ENCODE results near the gene FBXO24. TPM values are rescaled to one million over a fixed set of nuclear protein-coding genes. Genes with fewer than 3 reads are reported as not detected.
"Not testable (repeated sequence)": the region's sequence is repeated elsewhere in the genome, so short reads cannot be mapped to it uniquely, and the experiment has no call there.

Gene FBXO24
- total and polyA plus RNA-seq, 8 donors = 0.37 to 0.88 (median 0.44) TPM; not detected in 3

DNA sequence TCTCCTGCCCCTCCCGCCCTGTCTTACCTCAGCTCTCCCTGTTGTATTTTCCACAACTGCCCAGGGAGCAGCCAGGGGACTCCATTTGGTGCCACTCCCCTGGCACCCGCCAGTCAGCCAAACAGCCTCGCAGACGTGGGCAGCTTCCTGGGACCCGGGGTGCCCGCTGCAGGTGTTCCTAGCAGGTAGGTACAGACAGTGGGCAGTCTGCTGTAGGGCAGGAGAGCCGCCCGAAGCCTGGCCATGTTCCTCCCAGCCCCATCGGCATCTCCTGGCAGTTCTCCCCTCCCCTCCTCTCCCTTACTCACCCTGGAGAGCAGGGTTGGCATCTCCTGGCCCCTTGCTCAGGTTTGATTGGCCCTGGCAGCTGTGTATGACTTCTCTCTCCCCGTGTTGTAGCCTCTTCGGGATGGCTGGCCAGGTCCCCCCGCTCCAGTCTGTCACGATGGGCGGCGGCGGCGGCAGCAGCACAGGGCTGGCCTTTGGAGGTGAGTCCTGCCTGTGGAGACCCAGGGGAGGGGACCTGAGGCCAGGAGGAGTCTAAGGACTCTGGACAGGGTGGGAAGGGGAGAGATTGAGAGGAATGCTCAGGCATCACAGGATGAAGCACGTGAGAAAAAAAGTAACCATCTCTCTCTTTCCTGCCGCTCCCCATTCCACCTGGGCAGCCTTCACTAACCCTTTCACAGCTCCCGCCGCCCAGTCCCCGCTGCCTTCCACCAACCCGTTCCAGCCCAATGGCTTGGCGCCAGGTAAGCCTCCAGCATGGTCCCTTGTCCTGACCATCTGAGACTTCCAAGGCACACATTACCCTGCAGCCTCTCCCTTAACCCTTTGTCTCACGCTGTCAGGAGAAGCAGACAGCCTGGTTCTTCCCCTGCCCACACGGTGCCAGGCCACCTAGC, 23.7 kb upstream of the FBXO24 start:
- no peak for DNase-seq
- intact Hi-C loops (cut with DNase I; ENCODE audit: low total_unique reads) = loop anchor here (5.0 kb wide), 1 partner anchor 90 kb away; no protein-coding TSS in a partner anchor
- H3K4me3 ChIP-seq = no peak overlapping the region
- peaks cover 4 to 23% (median 19%) of the 10 kb centered on the region in 4 donors for H3K4me1 ChIP-seq
- TF ChIP-seq, protein P1, sequence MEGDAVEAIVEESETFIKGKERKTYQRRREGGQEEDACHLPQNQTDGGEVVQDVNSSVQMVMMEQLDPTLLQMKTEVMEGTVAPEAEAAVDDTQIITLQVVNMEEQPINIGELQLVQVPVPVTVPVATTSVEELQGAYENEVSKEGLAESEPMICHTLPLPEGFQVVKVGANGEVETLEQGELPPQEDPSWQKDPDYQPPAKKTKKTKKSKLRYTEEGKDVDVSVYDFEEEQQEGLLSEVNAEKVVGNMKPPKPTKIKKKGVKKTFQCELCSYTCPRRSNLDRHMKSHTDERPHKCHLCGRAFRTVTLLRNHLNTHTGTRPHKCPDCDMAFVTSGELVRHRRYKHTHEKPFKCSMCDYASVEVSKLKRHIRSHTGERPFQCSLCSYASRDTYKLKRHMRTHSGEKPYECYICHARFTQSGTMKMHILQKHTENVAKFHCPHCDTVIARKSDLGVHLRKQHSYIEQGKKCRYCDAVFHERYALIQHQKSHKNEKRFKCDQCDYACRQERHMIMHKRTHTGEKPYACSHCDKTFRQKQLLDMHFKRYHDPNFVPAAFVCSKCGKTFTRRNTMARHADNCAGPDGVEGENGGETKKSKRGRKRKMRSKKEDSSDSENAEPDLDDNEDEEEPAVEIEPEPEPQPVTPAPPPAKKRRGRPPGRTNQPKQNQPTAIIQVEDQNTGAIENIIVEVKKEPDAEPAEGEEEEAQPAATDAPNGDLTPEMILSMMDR (IDR thresholded peaks at IDR 0.05) = no peak
- TF ChIP-seq POLR2A (IDR thresholded peaks at IDR 0.05) (no peak), EP300 (IDR thresholded peaks at IDR 0.05) (no peak), POLR2AphosphoS5 (IDR thresholded peaks at IDR 0.05) (no peak)
- 88 to 91% (median 91%) methylated on average over 21 to 26 of the region's 26 CpGs for WGBS, 5 donors
- H3K27me3 ChIP-seq = no peaks in the 10 kb centered on the region
- peaks cover 7 to 79% (median 53%) of the 10 kb centered on the region in 4 donors for H3K36me3 ChIP-seq
- no peak overlapping the region for H3K27ac ChIP-seq
- no peaks in the 10 kb centered on the region for H3K9me3 ChIP-seq

- Histone ChIP-seq H3K4me3 (no peak overlapping the region), H3K9me3 (no peaks in the 10 kb centered on the region), H3K27ac (no peak overlapping the region), H3K36me3 (peaks cover 7 to 73% (median 46%) of the 10 kb centered on the region in 4 donors), H3K27me3 (no peaks in the 10 kb centered on the region), H3K4me1 (peaks cover 4 to 27% (median 24%) of the 10 kb centered on the region in 4 donors)
- intact Hi-C loops (cut with DNase I; ENCODE audit: low total_unique reads) = loop anchor here (5.0 kb wide), 1 partner anchor 91 kb away; no protein-coding TSS in a partner anchor
- DNase-seq = no peak
- WGBS, 5 donors = 90 to 96% (median 91%) methylated on average over 8 of the region's 8 CpGs
- TF ChIP-seq EP300 (IDR thresholded peaks at IDR 0.05) = no peak
- no peak for TF ChIP-seq POLR2AphosphoS5 (IDR thresholded peaks at IDR 0.05)
- TF ChIP-seq, protein P1 (IDR thresholded peaks at IDR 0.05) = no peak
- no peak for TF ChIP-seq POLR2A (IDR thresholded peaks at IDR 0.05)
Observed at GRCh38 chr7:100563100-100563564, 23.0 kb upstream of the FBXO24 start.

DNA sequence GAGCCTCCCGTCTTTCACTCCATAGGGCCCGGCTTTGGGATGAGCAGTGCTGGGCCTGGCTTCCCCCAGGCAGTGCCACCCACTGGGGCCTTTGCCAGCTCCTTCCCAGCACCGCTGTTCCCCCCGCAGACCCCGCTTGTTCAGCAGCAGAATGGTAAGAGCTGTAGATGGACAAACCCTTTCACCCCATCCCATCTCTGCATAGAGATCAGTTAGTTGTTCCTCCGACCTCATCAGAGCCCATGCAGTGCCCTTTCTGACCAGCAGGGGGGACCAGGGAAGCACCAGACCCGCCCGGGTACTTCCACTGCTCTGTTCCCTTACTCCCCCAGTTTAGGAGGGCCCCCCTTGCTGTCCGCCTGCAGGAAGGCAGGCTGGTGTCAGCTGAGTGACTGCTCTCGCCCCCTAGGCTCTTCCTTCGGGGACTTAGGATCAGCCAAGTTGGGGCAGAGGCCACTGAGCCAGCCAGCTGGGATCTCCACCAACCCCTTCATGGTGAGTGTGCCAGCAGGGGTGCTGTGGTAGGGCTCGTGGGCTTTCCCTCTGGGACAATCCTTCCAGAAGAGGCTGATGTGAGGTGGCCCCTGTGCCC, 22.2 kb upstream of the FBXO24 start:
- H3K27ac ChIP-seq = no peak overlapping the region
- no peak for TF ChIP-seq POLR2AphosphoS5 (IDR thresholded peaks at IDR 0.05)
- TF ChIP-seq, protein P1 (IDR thresholded peaks at IDR 0.05) = peak in 6 of 7 experiments; percentile 52 to 99 (median 97)
- no peak for TF ChIP-seq EP300 (IDR thresholded peaks at IDR 0.05)
- WGBS, 5 donors = 30 to 34% (median 31%) methylated on average over 12 of the region's 12 CpGs
- H3K9me3 ChIP-seq = no peaks in the 10 kb centered on the region
- no peak overlapping the region for H3K4me3 ChIP-seq
- intact Hi-C loops (cut with DNase I; ENCODE audit: low total_unique reads) = loop anchor here (5.0 kb wide), 1 partner anchor 92 kb away; no protein-coding TSS in a partner anchor
- peaks cover 7 to 65% (median 45%) of the 10 kb centered on the region in 4 donors for H3K36me3 ChIP-seq
- peaks cover 4 to 35% (median 29%) of the 10 kb centered on the region in 4 donors for H3K4me1 ChIP-seq
- H3K27me3 ChIP-seq = no peaks in the 10 kb centered on the region
- DNase-seq = peak; percentile 87 to 89

DNA sequence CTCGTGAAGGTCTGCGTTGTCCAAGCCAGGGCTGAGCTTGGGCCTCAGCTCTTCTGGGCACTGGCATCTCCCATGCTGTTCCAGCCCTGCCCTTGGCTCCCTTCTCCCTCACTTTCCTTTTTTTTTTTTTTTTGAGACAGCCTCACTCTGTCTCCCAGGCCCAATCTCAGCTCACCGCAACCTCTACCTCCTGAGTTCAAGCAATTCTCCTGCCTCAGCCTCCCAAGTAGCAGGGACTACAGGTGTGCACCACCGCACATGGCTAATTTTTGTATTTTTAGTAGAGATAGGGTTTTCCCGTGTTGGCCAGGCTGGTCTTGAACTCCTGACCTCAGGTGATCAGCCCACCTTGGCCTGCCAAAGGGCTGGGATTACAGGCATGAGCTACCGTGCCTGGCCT, 21.7 kb upstream of the FBXO24 start:
- peaks cover 5 to 35% (median 29%) of the 10 kb centered on the region in 4 donors for H3K4me1 ChIP-seq
- not testable (repeated sequence) for H3K27me3 ChIP-seq, H3K9me3 ChIP-seq, H3K27ac ChIP-seq, DNase-seq, H3K4me3 ChIP-seq
- 86 to 92% (median 89%) methylated on average over 6 of the region's 6 CpGs for WGBS, 5 donors
- H3K36me3 ChIP-seq = peaks cover 7 to 62% (median 45%) of the 10 kb centered on the region in 4 donors
- intact Hi-C loops (cut with DNase I; ENCODE audit: low total_unique reads) = loop anchor here (5.0 kb wide), 1 partner anchor 92 kb away; no protein-coding TSS in a partner anchor

All from stomach (tissue), 9 donors.